IMR-90 (cell line): ENCODE measurements around the gene HIPK3. TPM values are rescaled to one million over a fixed set of nuclear protein-coding genes. Genes with fewer than 3 reads are reported as not detected.

ENCODE experiments used
- ATAC-seq: fragments of 200-7000 bp; cut with Tn5 transposase; 2 replicates; pipeline ENCODE4 v1.9.1; 2020; ENCODE audit warnings: low read depth, mild to moderate bottlenecking, moderate library complexity
- BruUV-seq: library from RNA; stranded (reverse); fragments of 400-500 nt; replicated peaks from 2 replicates; lab custom pipeline; 2021; lab: Mats Ljungman, UMichigan
- CTCF ChIA-PET: fragments of 300-600 bp; formaldehyde crosslinking; extraction: SDS; loops from one replicate; lab custom pipeline; 2021; ENCODE audit warnings: antibody characterized with exemption; lab: Yijun Ruan, JAX
- POLR2A ChIA-PET: fragments of 300-600 bp; sonication (Branson Sonifier 250); formaldehyde crosslinking; loops from one replicate; lab custom pipeline; 2022; ENCODE audit warnings: antibody characterized with exemption; ENCODE audit not compliant: unreplicated experiment; lab: Charles Lee
- DNase-seq: peaks from one replicate; pipeline ENCODE4 v3.0.0; 2013
- H2AFZ ChIP-seq: replicated peaks from 2 replicates; pipeline ENCODE3; 2013; ENCODE audit warnings: low read length, mild to moderate bottlenecking; ENCODE audit not compliant: poor library complexity
- H2AK5ac ChIP-seq: 2 replicates; pipeline ENCODE4 v1.6.1; 2013; ENCODE audit warnings: low read depth, low read length, inconsistent platforms
- H2AK9ac ChIP-seq: replicated peaks from 2 replicates; pipeline ENCODE3; 2013; ENCODE audit warnings: mild to moderate bottlenecking, low read depth, low read length, moderate library complexity; ENCODE audit not compliant: poor library complexity
- H2BK120ac ChIP-seq: 2 replicates; pipeline ENCODE4 v1.6.1; 2013; ENCODE audit warnings: low read depth, low read length, inconsistent platforms
- H2BK15ac ChIP-seq: 3 replicates; pipeline ENCODE4 v1.6.1; 2013; ENCODE audit warnings: low read depth, low read length, inconsistent platforms
- H2BK20ac ChIP-seq: 2 replicates; pipeline ENCODE4 v1.6.1; 2013; ENCODE audit warnings: low read depth, mild to moderate bottlenecking, inconsistent platforms, low read length, moderate library complexity
- H2BK5ac ChIP-seq: 2 replicates; pipeline ENCODE4 v1.6.1; 2013; ENCODE audit warnings: mild to moderate bottlenecking, low read depth, low read length, inconsistent platforms; ENCODE audit not compliant: poor library complexity, severe bottlenecking
- H3K14ac ChIP-seq: replicated peaks from 2 replicates; pipeline ENCODE4 v1.6.1; 2013; ENCODE audit warnings: low read depth, low read length, inconsistent platforms
- H3K18ac ChIP-seq: 2 replicates; pipeline ENCODE4 v1.6.1; 2013; ENCODE audit warnings: low read depth, low read length, control low read depth
- H3K23ac ChIP-seq: 2 replicates; pipeline ENCODE4 v1.6.1; 2013; ENCODE audit warnings: low read depth, low read length, inconsistent platforms
- H3K27ac ChIP-seq: 2 replicates; pipeline ENCODE4 v1.5.1; 2013; ENCODE audit warnings: mild to moderate bottlenecking, control low read depth, low read length; ENCODE audit not compliant: insufficient read depth
- H3K27me3 ChIP-seq: 2 replicates; pipeline ENCODE4 v1.6.1; 2013; ENCODE audit warnings: low read length; ENCODE audit not compliant: control insufficient read depth, insufficient read depth
- H3K36me3 ChIP-seq: 2 replicates; pipeline ENCODE4 v1.6.1; 2013; ENCODE audit warnings: low read length, mixed read lengths; ENCODE audit not compliant: control insufficient read depth, insufficient read depth
- H3K4ac ChIP-seq: 2 replicates; pipeline ENCODE4 v1.6.1; 2013; ENCODE audit warnings: low read depth, low read length, inconsistent platforms
- H3K4me1 ChIP-seq: 2 replicates; pipeline ENCODE4 v1.6.1; 2013; ENCODE audit warnings: low read length, mixed read lengths; ENCODE audit not compliant: control insufficient read depth, insufficient read depth
- H3K4me2 ChIP-seq: 2 replicates; pipeline ENCODE4 v1.6.1; 2013; ENCODE audit warnings: low read depth, mild to moderate bottlenecking, control low read depth, low read length, moderate library complexity
- H3K4me3 ChIP-seq: 2 replicates; pipeline ENCODE4 v1.5.1; 2013; ENCODE audit warnings: low read depth, mild to moderate bottlenecking, control low read depth, low read length, moderate library complexity; ENCODE audit not compliant: insufficient read depth
- H3K56ac ChIP-seq: 2 replicates; pipeline ENCODE4 v1.6.1; 2013; ENCODE audit warnings: low read length, inconsistent platforms; ENCODE audit not compliant: insufficient read depth; ENCODE audit errors: extremely low read depth
- H3K79me1 ChIP-seq, 2 experiments: 2 replicates each; pipeline ENCODE4 v1.6.1; 2013; ENCODE audit warnings: low read length in 2 of 2, inconsistent platforms in 1 of 2, low read depth in 1 of 2
- H3K9ac ChIP-seq: 2 replicates; pipeline ENCODE4 v1.6.1; 2013; ENCODE audit warnings: low read depth, low read length, control low read depth
- H3K9me1 ChIP-seq: 2 replicates; pipeline ENCODE4 v1.6.1; 2013; ENCODE audit warnings: low read length, inconsistent platforms; ENCODE audit not compliant: insufficient read depth
- H3K9me3 ChIP-seq: 2 replicates; pipeline ENCODE4 v1.6.1; 2013; ENCODE audit warnings: low read length; ENCODE audit not compliant: control insufficient read depth, insufficient read depth
- H4K20me1 ChIP-seq: 2 replicates; pipeline ENCODE4 v1.6.1; 2013; ENCODE audit warnings: low read length, inconsistent platforms; ENCODE audit not compliant: insufficient read depth
- H4K5ac ChIP-seq: 2 replicates; pipeline ENCODE4 v1.6.1; 2013; ENCODE audit warnings: mild to moderate bottlenecking, low read depth, low read length, control low read depth
- H4K8ac ChIP-seq, 2 experiments: 2 replicates each; pipeline ENCODE4 v1.6.1; 2013; ENCODE audit warnings: low read depth in 2 of 2, low read length in 2 of 2, control low read depth in 1 of 2, inconsistent platforms in 1 of 2
- H4K91ac ChIP-seq: 2 replicates; pipeline ENCODE4 v1.6.1; 2013; ENCODE audit warnings: low read depth, low read length, inconsistent platforms; ENCODE audit not compliant: insufficient read depth
- BHLHE40 ChIP-seq: fragments of 150-350 bp; IDR thresholded peaks from 2 replicates; pipeline ENCODE4 v1.6.1; 2016; ENCODE audit warnings: mild to moderate bottlenecking, low read depth, low read length
- CEBPB ChIP-seq: IDR thresholded peaks from 2 replicates; pipeline ENCODE4 v1.6.1; 2012; ENCODE audit warnings: low read depth, low read length, improper control_type of control experiment
- CHD1 ChIP-seq: IDR thresholded peaks from 2 replicates; pipeline ENCODE4 v1.6.1; 2012; ENCODE audit warnings: low read depth, low read length, improper control_type of control experiment
- FOS ChIP-seq: fragments of 150-350 bp; IDR thresholded peaks from 2 replicates; pipeline ENCODE4 v1.6.1; 2016; ENCODE audit warnings: low read depth, low read length
- MAFK ChIP-seq: IDR thresholded peaks from 2 replicates; pipeline ENCODE4 v1.6.1; 2012; ENCODE audit warnings: low read depth, low read length, improper control_type of control experiment
- MAZ ChIP-seq: IDR thresholded peaks from 2 replicates; pipeline ENCODE4 v1.6.1; 2012; ENCODE audit warnings: low read depth, mild to moderate bottlenecking, low read length, improper control_type of control experiment, moderate library complexity, borderline replicate concordance
- MXI1 ChIP-seq: IDR thresholded peaks from 2 replicates; pipeline ENCODE4 v1.6.1; 2012; ENCODE audit warnings: low read depth, mild to moderate bottlenecking, low read length, moderate library complexity, borderline replicate concordance
- NFE2L2 ChIP-seq: fragments of 150-350 bp; IDR thresholded peaks from 2 replicates; pipeline ENCODE4 v1.6.1; 2016; ENCODE audit warnings: low read depth, mild to moderate bottlenecking, low read length
- POLR2A ChIP-seq: IDR thresholded peaks from 2 replicates; pipeline ENCODE4 v1.6.1; 2012; ENCODE audit warnings: mild to moderate bottlenecking, low read depth, low read length
- RAD21 ChIP-seq: IDR thresholded peaks from 2 replicates; pipeline ENCODE4 v1.6.1; 2012; ENCODE audit warnings: low read length, improper control_type of control experiment
- RCOR1 ChIP-seq: IDR thresholded peaks from 2 replicates; pipeline ENCODE4 v1.6.1; 2012; ENCODE audit warnings: mild to moderate bottlenecking, low read length, improper control_type of control experiment; ENCODE audit not compliant: insufficient replicate concordance
- RFX5 ChIP-seq: IDR thresholded peaks from 2 replicates; pipeline ENCODE4 v1.8.0; 2012; ENCODE audit warnings: low read depth, mild to moderate bottlenecking, low read length, moderate library complexity
- SMC3 ChIP-seq: fragments of 150-350 bp; IDR thresholded peaks from 2 replicates; pipeline ENCODE4 v1.6.1; 2016; ENCODE audit warnings: low read depth, mild to moderate bottlenecking, antibody characterized with exemption, low read length, moderate library complexity
- WGBS, 2 experiments: methylation state at CpG; one replicate each; pipeline versions ENCODE4 v1.1.5 to v1.1.7; 2013; ENCODE audit warnings: missing lambda C conversion rate in 2 of 2; ENCODE audit not compliant: insufficient read length in 1 of 2; ENCODE audit errors: extremely low coverage in 2 of 2; 5-methylcytosine and 5-hydroxymethylcytosine counted together
- dilution Hi-C: fragments of 300-500 bp; cut with HindIII; formaldehyde crosslinking; loops from one replicate; pipeline ENCODE4 v1.14.3; 2018; ENCODE audit warnings: low sequenced_read_pairs; ENCODE audit not compliant: unreplicated experiment
- in situ Hi-C: fragments of 300-500 bp; cut with MboI; formaldehyde crosslinking; loops from 3 replicates; pipeline ENCODE4 v1.14.3; 2019; ENCODE audit warnings: low sequenced_read_pairs, inconsistent platforms, mixed read lengths
- intact Hi-C: fragments of 100-400 bp; cut with micrococcal nuclease; formaldehyde crosslinking; loops from 2 replicates; pipeline ENCODE4 v1.10.0; 2022
- polyA plus RNA-seq, 3 experiments: library from polyadenylated mRNA; depleted of rRNA; stranded (reverse); fragments of >200 nt; gene quantifications; 2 replicates each; pipeline ENCODE4 v1.2.3, GENCODE V29; 2012; ENCODE audit warnings: low replicate concordance in 1 of 3
- total RNA-seq: library from RNA; depleted of rRNA; stranded (reverse); fragments of >200 nt; gene quantifications from 2 replicates; pipeline ENCODE4 v1.2.3, GENCODE V29; 2012
- TF ChIP-seq, protein P1 (sequence below): conservative IDR thresholded peaks from 2 replicates; pipeline ENCODE4 v1.5.1; 2012; ENCODE audit warnings: mild to moderate bottlenecking, low read depth, low read length, improper control_type of control experiment
- TF ChIP-seq, protein P2 (sequence below): fragments of 150-350 bp; IDR thresholded peaks from 2 replicates; pipeline ENCODE4 v1.6.1; 2016; ENCODE audit warnings: low read depth, mild to moderate bottlenecking, low read length, moderate library complexity, borderline replicate concordance
- TF ChIP-seq, protein P3 (sequence below): fragments of 150-350 bp; IDR thresholded peaks from 2 replicates; pipeline ENCODE4 v1.6.1; 2017; ENCODE audit warnings: mild to moderate bottlenecking, antibody characterized with exemption, low read length, low read depth

The HIPK3 gene
- total and polyA plus RNA-seq, 2 of the 4 experiments (the other 2 are of a cell fraction): 8.3 to 103 TPM

DNA sequence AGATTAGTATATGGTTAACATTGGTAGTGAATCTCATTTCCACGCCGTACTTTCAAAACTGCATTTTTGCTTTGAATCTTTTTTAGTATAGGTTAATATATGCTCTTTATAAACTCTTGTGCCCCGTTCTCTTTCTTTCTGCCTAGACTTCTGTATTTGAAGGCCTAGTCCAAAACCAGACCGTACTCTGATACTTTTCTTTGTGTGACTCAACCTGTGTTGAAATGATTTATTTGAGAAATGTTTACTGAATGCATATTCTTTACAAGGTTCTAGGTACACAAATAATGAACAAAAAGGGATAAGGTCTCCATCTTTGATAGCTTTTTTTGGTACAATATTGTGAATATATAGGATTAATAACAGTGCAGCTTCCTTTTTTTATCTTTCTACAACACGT lies 68.3 kb downstream of the HIPK3 start:
- H3K23ac ChIP-seq: no peak overlapping the region
- H3K14ac ChIP-seq: no peak overlapping the region
- no peak overlapping the region for H3K56ac ChIP-seq
- no TSS peak for BruUV-seq
- no peak overlapping the region for H2AFZ ChIP-seq
- WGBS, 2 experiments: no CpG with 5 or more reads among the region's 5 CpGs
- H3K79me1 ChIP-seq: peaks cover 19 to 75% of the 10 kb centered on the region in 2 experiments
- POLR2A ChIA-PET: no interaction called here
- intact Hi-C loops: no loop called here
- peaks cover 78% of the 10 kb centered on the region for H4K20me1 ChIP-seq
- DNase-seq (no peak), ATAC-seq (no peak)
- H3K4me2 ChIP-seq: no peak overlapping the region
- TF ChIP-seq, protein P1, sequence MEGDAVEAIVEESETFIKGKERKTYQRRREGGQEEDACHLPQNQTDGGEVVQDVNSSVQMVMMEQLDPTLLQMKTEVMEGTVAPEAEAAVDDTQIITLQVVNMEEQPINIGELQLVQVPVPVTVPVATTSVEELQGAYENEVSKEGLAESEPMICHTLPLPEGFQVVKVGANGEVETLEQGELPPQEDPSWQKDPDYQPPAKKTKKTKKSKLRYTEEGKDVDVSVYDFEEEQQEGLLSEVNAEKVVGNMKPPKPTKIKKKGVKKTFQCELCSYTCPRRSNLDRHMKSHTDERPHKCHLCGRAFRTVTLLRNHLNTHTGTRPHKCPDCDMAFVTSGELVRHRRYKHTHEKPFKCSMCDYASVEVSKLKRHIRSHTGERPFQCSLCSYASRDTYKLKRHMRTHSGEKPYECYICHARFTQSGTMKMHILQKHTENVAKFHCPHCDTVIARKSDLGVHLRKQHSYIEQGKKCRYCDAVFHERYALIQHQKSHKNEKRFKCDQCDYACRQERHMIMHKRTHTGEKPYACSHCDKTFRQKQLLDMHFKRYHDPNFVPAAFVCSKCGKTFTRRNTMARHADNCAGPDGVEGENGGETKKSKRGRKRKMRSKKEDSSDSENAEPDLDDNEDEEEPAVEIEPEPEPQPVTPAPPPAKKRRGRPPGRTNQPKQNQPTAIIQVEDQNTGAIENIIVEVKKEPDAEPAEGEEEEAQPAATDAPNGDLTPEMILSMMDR: no peak
- TF ChIP-seq BHLHE40: no peak
- no peak for TF ChIP-seq SMC3
- TF ChIP-seq FOS: no peak
- TF ChIP-seq, protein P2, sequence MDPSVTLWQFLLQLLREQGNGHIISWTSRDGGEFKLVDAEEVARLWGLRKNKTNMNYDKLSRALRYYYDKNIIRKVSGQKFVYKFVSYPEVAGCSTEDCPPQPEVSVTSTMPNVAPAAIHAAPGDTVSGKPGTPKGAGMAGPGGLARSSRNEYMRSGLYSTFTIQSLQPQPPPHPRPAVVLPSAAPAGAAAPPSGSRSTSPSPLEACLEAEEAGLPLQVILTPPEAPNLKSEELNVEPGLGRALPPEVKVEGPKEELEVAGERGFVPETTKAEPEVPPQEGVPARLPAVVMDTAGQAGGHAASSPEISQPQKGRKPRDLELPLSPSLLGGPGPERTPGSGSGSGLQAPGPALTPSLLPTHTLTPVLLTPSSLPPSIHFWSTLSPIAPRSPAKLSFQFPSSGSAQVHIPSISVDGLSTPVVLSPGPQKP: no peak
- TF ChIP-seq RCOR1: no peak
- TF ChIP-seq CEBPB: no peak
- no peak for TF ChIP-seq POLR2A
- no peak for TF ChIP-seq NFE2L2
- TF ChIP-seq RAD21: no peak
- TF ChIP-seq CHD1: no peak
- no peak for TF ChIP-seq MAFK
- TF ChIP-seq, protein P3, sequence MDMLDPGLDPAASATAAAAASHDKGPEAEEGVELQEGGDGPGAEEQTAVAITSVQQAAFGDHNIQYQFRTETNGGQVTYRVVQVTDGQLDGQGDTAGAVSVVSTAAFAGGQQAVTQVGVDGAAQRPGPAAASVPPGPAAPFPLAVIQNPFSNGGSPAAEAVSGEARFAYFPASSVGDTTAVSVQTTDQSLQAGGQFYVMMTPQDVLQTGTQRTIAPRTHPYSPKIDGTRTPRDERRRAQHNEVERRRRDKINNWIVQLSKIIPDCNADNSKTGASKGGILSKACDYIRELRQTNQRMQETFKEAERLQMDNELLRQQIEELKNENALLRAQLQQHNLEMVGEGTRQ: no peak
- no peak for TF ChIP-seq MXI1
- TF ChIP-seq RFX5: no peak
- no peak for TF ChIP-seq MAZ
- no peak overlapping the region for H4K5ac ChIP-seq
- H3K4me1 ChIP-seq: peaks cover 9% of the 10 kb centered on the region
- no peak overlapping the region for H3K4me3 ChIP-seq
- H2BK5ac ChIP-seq: no peak overlapping the region
- H3K18ac ChIP-seq: no peak overlapping the region
- H2AK9ac ChIP-seq: no peak overlapping the region
- dilution Hi-C loops: no loop called here
- H3K9ac ChIP-seq: no peak overlapping the region
- H3K4ac ChIP-seq: no peak overlapping the region
- H2AK5ac ChIP-seq: no peak overlapping the region
- H3K9me3 ChIP-seq: no peaks in the 10 kb centered on the region
- H3K9me1 ChIP-seq: peaks cover 10% of the 10 kb centered on the region
- no peaks in the 10 kb centered on the region for H3K27me3 ChIP-seq
- H4K91ac ChIP-seq: no peak overlapping the region
- H3K36me3 ChIP-seq: peaks cover 1% of the 10 kb centered on the region; the same call in 1 of the 2 replicates
- in situ Hi-C loops: loop anchor here (5.0 kb wide), 2 partner anchors 68 to 158 kb away; partner anchors contain the start of gene HIPK3
- no peak overlapping the region for H2BK120ac ChIP-seq
- H2BK20ac ChIP-seq: no peak overlapping the region
- CTCF ChIA-PET: interaction anchor here (1.4 kb wide), 1 partner anchor 159 kb away, joined by 3 read pairs; no protein-coding TSS in a partner anchor
- H2BK15ac ChIP-seq: no peak overlapping the region
- no peak overlapping the region for H4K8ac ChIP-seq
- no peak overlapping the region for H3K27ac ChIP-seq
